Gastroesophageal sphincter (tissue), 4 donors: ENCODE results near the gene CENPT. TPM values are rescaled to one million over a fixed set of nuclear protein-coding genes. Genes with fewer than 3 reads are reported as not detected.

ENCODE experiments used
- ATAC-seq: fragments of 150-250 bp; one replicate; pipeline ENCODE4 v1.9.1; 2016; ENCODE audit warnings: mild to moderate bottlenecking, moderate library complexity
- H3K27ac ChIP-seq, 4 donors: fragments of 200-600 bp; sonication (generic) in 3 of 4; 1 replicate in 3 of 4; 2 replicates in 1 of 4; pipeline ENCODE4 v1.5.1; 2016 to 2019
- H3K27me3 ChIP-seq: fragments of 200-600 bp; sonication (generic); one replicate; pipeline ENCODE4 v1.5.1; 2019
- H3K36me3 ChIP-seq, 2 donors: fragments of 200-600 bp; sonication (generic); one replicate each; pipeline ENCODE4 v1.5.1; 2019; ENCODE audit warnings: control low read depth in 1 of 2
- H3K4me1 ChIP-seq, 3 donors: fragments of 200-600 bp; sonication (generic); 1 replicate in 2 of 3; 2 replicates in 1 of 3; pipeline ENCODE4 v1.5.1; 2016 to 2019; ENCODE audit warnings: control low read depth in 2 of 3
- H3K4me3 ChIP-seq, 2 donors: fragments of 200-600 bp; sonication (generic); one replicate each; pipeline ENCODE4 v1.5.1; 2019; ENCODE audit warnings: mild to moderate bottlenecking in 1 of 2, moderate library complexity in 1 of 2
- H3K9me3 ChIP-seq, 3 donors: fragments of 200-600 bp; sonication (generic); one replicate each; pipeline ENCODE4 v1.5.1; 2017 to 2019; ENCODE audit warnings: control low read depth in 2 of 3
- CTCF ChIP-seq, 4 experiments: fragments of 200-600 bp in 2 of 4; fragments of 450-650 bp in 2 of 4; sonication (generic) in 1 of 4; IDR thresholded peaks; one replicate each; pipeline ENCODE4 v1.5.1; 2017 to 2019; ENCODE audit warnings: antibody characterized with exemption in 4 of 4, mild to moderate bottlenecking in 2 of 4, moderate library complexity in 2 of 4
- EP300 ChIP-seq: sonication (generic); formaldehyde crosslinking; IDR thresholded peaks from one replicate; pipeline ENCODE4 v1.6.1; 2017; ENCODE audit warnings: antibody characterized with exemption, mild to moderate bottlenecking
- POLR2A ChIP-seq, 2 donors: fragments of 450-650 bp; IDR thresholded peaks; one replicate each; pipeline ENCODE4 v1.6.1; 2017; ENCODE audit warnings: antibody characterized with exemption in 2 of 2, mild to moderate bottlenecking in 2 of 2, moderate library complexity in 1 of 2
- POLR2AphosphoS5 ChIP-seq: sonication (generic); formaldehyde crosslinking; IDR thresholded peaks from one replicate; pipeline ENCODE4 v1.6.1; 2017; ENCODE audit warnings: antibody characterized with exemption
- WGBS, 2 donors: methylation state at CpG; one replicate each; pipeline ENCODE4 v1.1.5; 2018; ENCODE audit warnings: low coverage in 1 of 2; 5-methylcytosine and 5-hydroxymethylcytosine counted together
- total RNA-seq, 4 donors: library from RNA; depleted of rRNA; stranded (reverse); fragments of >200 nt; gene quantifications; one replicate each; pipeline ENCODE4 v1.1.0, GENCODE V29; 2016

CENPT gene
- total RNA-seq, 4 donors from 2014 or later: 15.4 to 44.2 (median 35.3) TPM

- Histone ChIP-seq H3K9me3 (no peaks in the 10 kb centered on the region), H3K27me3 (no peaks in the 10 kb centered on the region), H3K36me3 (peaks cover 0 to 70% of the 10 kb centered on the region in 2 donors), H3K4me1 (peaks cover 3 to 45% (median 22%) of the 10 kb centered on the region in 3 donors), H3K4me3 (peak overlapping the region in 1 of 2 donors; percentile 99), H3K27ac (peak overlapping the region; percentile 41 to 89 (median 86))
- no peak for ATAC-seq
- TF ChIP-seq POLR2A (IDR thresholded peaks at IDR 0.05) (no peak), EP300 (no peak), POLR2AphosphoS5 (no peak), CTCF (IDR thresholded peaks at IDR 0.05) (no peak)
- WGBS, 2 donors: 33 to 57% methylated on average over 1 of the region's 2 CpGs
Measured at GRCh38 chr16:67872131-67872630, 24.7 kb upstream of the CENPT start.

- no peaks in the 10 kb centered on the region for H3K27me3 ChIP-seq
- peaks cover 3 to 38% (median 22%) of the 10 kb centered on the region in 3 donors for H3K4me1 ChIP-seq
- peaks cover 0 to 70% of the 10 kb centered on the region in 2 donors for H3K36me3 ChIP-seq
- TF ChIP-seq POLR2A (IDR thresholded peaks at IDR 0.05) (no peak), EP300 (no peak), POLR2AphosphoS5 (no peak), CTCF (IDR thresholded peaks at IDR 0.05) (no peak)
- H3K4me3 ChIP-seq: no peak overlapping the region
- no peak overlapping the region for H3K27ac ChIP-seq
- no peaks in the 10 kb centered on the region for H3K9me3 ChIP-seq
- WGBS, 2 donors: 40 to 50% methylated on average over 1 of the region's 3 CpGs
- ATAC-seq: no peak
Measured at GRCh38 chr16:67871256-67871655, 23.8 kb upstream of the CENPT start.

GRCh38 chr16:67869653-67870052 lies 22.2 kb upstream of the CENPT start:
- Histone ChIP-seq H3K4me1 (peaks cover 3 to 31% (median 12%) of the 10 kb centered on the region in 3 donors), H3K9me3 (no peaks in the 10 kb centered on the region), H3K36me3 (peaks cover 0 to 71% of the 10 kb centered on the region in 2 donors), H3K27ac (no peak overlapping the region), H3K4me3 (no peak overlapping the region), H3K27me3 (no peaks in the 10 kb centered on the region)
- ATAC-seq: no peak
- TF ChIP-seq POLR2AphosphoS5: no peak
- no peak for TF ChIP-seq CTCF (IDR thresholded peaks at IDR 0.05)
- TF ChIP-seq EP300: no peak
- TF ChIP-seq POLR2A (IDR thresholded peaks at IDR 0.05): no peak
- WGBS, 2 donors: 60 to 83% methylated on average over 1 to 6 of the region's 7 CpGs

- Histone ChIP-seq H3K36me3 (peaks cover 0 to 71% of the 10 kb centered on the region in 2 donors), H3K4me3 (no peak overlapping the region), H3K27me3 (no peaks in the 10 kb centered on the region), H3K27ac (no peak overlapping the region), H3K4me1 (peaks cover 2 to 31% (median 12%) of the 10 kb centered on the region in 3 donors), H3K9me3 (no peaks in the 10 kb centered on the region)
- no peak for ATAC-seq
- WGBS, 2 donors: 95 to 100% methylated on average over 1 to 5 of the region's 6 CpGs
- TF ChIP-seq CTCF (IDR thresholded peaks at IDR 0.05) (no peak), POLR2A (IDR thresholded peaks at IDR 0.05) (no peak), POLR2AphosphoS5 (no peak), EP300 (no peak)
Measured at GRCh38 chr16:67868290-67868689, 20.8 kb upstream of the CENPT start.

- peak in 3 of 4 experiments; percentile 18 to 37 (median 24) for TF ChIP-seq CTCF (IDR thresholded peaks at IDR 0.05)
- no peak for TF ChIP-seq POLR2A (IDR thresholded peaks at IDR 0.05)
- no peaks in the 10 kb centered on the region for H3K9me3 ChIP-seq
- H3K27ac ChIP-seq: peak overlapping the region in 1 of 4 donors; percentile 6
- no peaks in the 10 kb centered on the region for H3K27me3 ChIP-seq
- no peak overlapping the region for H3K4me3 ChIP-seq
- ATAC-seq: no peak
- peaks cover 0 to 62% of the 10 kb centered on the region in 2 donors for H3K36me3 ChIP-seq
- 100% methylated on average over 2 of the region's 2 CpGs; no CpG with 5 or more reads in 1 of the 2 donors for WGBS, 2 donors
- H3K4me1 ChIP-seq: peaks cover 2 to 52% (median 27%) of the 10 kb centered on the region in 3 donors
Measured at GRCh38 chr16:67865318-67865717, 17.8 kb upstream of the CENPT start.
